HepG2 (cell line): Measurements from ENCODE around the gene MPLKIP. TPM values are rescaled to one million over a fixed set of nuclear protein-coding genes. Genes with fewer than 3 reads are reported as not detected.
"Not testable (repeated sequence)": the region's sequence is repeated elsewhere in the genome, so short reads cannot be mapped to it uniquely, and the experiment has no call there.

Experiments used
- ATAC-seq: fragments of 200-7000 bp; cut with Tn5 transposase; 3 replicates; pipeline ENCODE4 v1.9.1; 2020; ENCODE audit warnings: mild to moderate bottlenecking, moderate library complexity
- BruUV-seq: library from RNA; stranded (reverse); fragments of 400-500 nt; replicated peaks from 2 replicates; lab custom pipeline; 2021; lab: Mats Ljungman, UMichigan
- CTCF ChIA-PET: fragments of 300-600 bp; formaldehyde crosslinking; extraction: SDS; loops from one replicate; lab custom pipeline; 2021; ENCODE audit warnings: low total read pairs, inconsistent platforms, low intra/inter-chr PET ratio; lab: Yijun Ruan, JAX
- POLR2A ChIA-PET: fragments of 350-600 bp; sonication (Branson Sonifier 250); formaldehyde crosslinking; loops from one replicate; lab custom pipeline; 2020; ENCODE audit warnings: antibody characterized with exemption, inconsistent platforms; lab: Yijun Ruan, JAX
- DNase-seq: peaks from one replicate; pipeline ENCODE4 v3.0.0-alpha.2; 2015; ENCODE audit warnings: low spot score
- FAIRE-seq: peaks from 3 replicates; lab custom pipeline; 2011; peaks lifted over from hg19 to GRCh38; lab: Jason Lieb, UNC
- H2AFZ ChIP-seq: one replicate; pipeline ENCODE4 v1.6.1; 2011; ENCODE audit warnings: low read length, inconsistent platforms
- H3K27ac ChIP-seq: fragments of 300-600 bp; 3 replicates; pipeline ENCODE4 v1.8.0; 2011; ENCODE audit warnings: mixed run types, mild to moderate bottlenecking, mixed read lengths, low read length, inconsistent platforms; ENCODE audit not compliant: insufficient read depth; ENCODE audit errors: extremely low read length
- H3K27me3 ChIP-seq, 2 experiments: fragments of 200-600 bp in 1 of 2; 2 replicates in 1 of 2; 3 replicates in 1 of 2; pipeline versions ENCODE4 v1.6.0 to v1.8.0; 2011; ENCODE audit warnings: low read length in 2 of 2, mild to moderate bottlenecking in 2 of 2, moderate library complexity in 2 of 2, inconsistent platforms in 1 of 2; ENCODE audit not compliant: insufficient read depth in 2 of 2, control insufficient read depth in 1 of 2
- H3K36me3 ChIP-seq, 2 experiments: fragments of 200-600 bp in 1 of 2; replicated peaks in 1 of 2; 2 replicates in 1 of 2; 3 replicates in 1 of 2; pipeline versions ENCODE4 v1.5.1 to v1.8.0; 2011; ENCODE audit warnings: low read length in 2 of 2, inconsistent platforms in 1 of 2; ENCODE audit not compliant: insufficient read depth in 2 of 2, control insufficient read depth in 1 of 2
- H3K4me1 ChIP-seq: 2 replicates; pipeline ENCODE4 v1.5.1; 2012; ENCODE audit warnings: low read length, inconsistent platforms; ENCODE audit not compliant: insufficient read depth
- H3K4me2 ChIP-seq: 2 replicates; pipeline ENCODE4 v1.6.0; 2011; ENCODE audit warnings: low read depth, low read length, inconsistent platforms
- H3K4me3 ChIP-seq, 3 experiments: fragments of 200-600 bp in 1 of 3; sonication (generic), shearing (Covaris generic) in 1 of 3; replicated peaks in 1 of 3; 2 replicates each; pipeline ENCODE4 v1.5.1; 2011 to 2016; ENCODE audit warnings: low read length in 3 of 3, inconsistent platforms in 2 of 3, low read depth in 2 of 3, mild to moderate bottlenecking in 2 of 3, control low read depth in 1 of 3, mixed read lengths in 1 of 3; ENCODE audit not compliant: insufficient read depth in 1 of 3
- H3K79me2 ChIP-seq: one replicate; pipeline ENCODE4 v1.6.1; 2011; ENCODE audit warnings: low read length, inconsistent platforms; ENCODE audit not compliant: insufficient read depth
- H3K9ac ChIP-seq: 2 replicates; pipeline ENCODE4 v1.6.0; 2011; ENCODE audit warnings: mild to moderate bottlenecking, low read depth, low read length, inconsistent platforms; ENCODE audit not compliant: insufficient read depth
- H3K9me3 ChIP-seq: 2 replicates; pipeline ENCODE4 v1.5.1; 2012; ENCODE audit warnings: mild to moderate bottlenecking, low read length
- H4K20me1 ChIP-seq: 2 replicates; pipeline ENCODE4 v1.6.0; 2011; ENCODE audit warnings: inconsistent platforms, mild to moderate bottlenecking, low read length, moderate library complexity; ENCODE audit not compliant: insufficient read depth
- AGO1 ChIP-seq: fragments of 200-400 bp; formaldehyde crosslinking; IDR thresholded peaks from 2 replicates; pipeline ENCODE4 v1.6.1; 2017; ENCODE audit warnings: mild to moderate bottlenecking, low read depth, low read length, moderate library complexity; ENCODE audit not compliant: poor library complexity, severe bottlenecking
- ASH2L ChIP-seq: fragments of 300-600, 200-600 bp; sonication (generic); IDR thresholded peaks from 2 replicates; pipeline ENCODE4 v1.7.0; 2017; ENCODE audit warnings: low read depth, mild to moderate bottlenecking, moderate library complexity, mixed read lengths, low read length; ENCODE audit not compliant: insufficient read length
- ATF3 ChIP-seq: sonication (generic); formaldehyde crosslinking; IDR thresholded peaks from 2 replicates; pipeline ENCODE4 v1.4.0; 2020; ENCODE audit warnings: missing genetic modification reagents
- FOXP1 ChIP-seq, 2 experiments: fragments of 450-650 bp in 1 of 2; IDR thresholded peaks; 2 replicates each; pipeline ENCODE4 v1.6.1; 2017 to 2018; ENCODE audit warnings: antibody characterized with exemption in 1 of 2
- MXI1 ChIP-seq: IDR thresholded peaks from 3 replicates; pipeline ENCODE4 v1.6.1; 2012; ENCODE audit warnings: low read depth, low read length, inconsistent platforms, borderline replicate concordance
- NR0B2 ChIP-seq: sonication (generic); formaldehyde crosslinking; IDR thresholded peaks from 2 replicates; pipeline ENCODE4 v1.4.0; 2020; ENCODE audit warnings: mild to moderate bottlenecking, missing genetic modification reagents
- PAF1 ChIP-seq: IDR thresholded peaks from 2 replicates; pipeline ENCODE4 v1.6.1; 2016; ENCODE audit warnings: missing genetic modification reagents, missing compliant biosample characterization
- REPIN1 ChIP-seq: sonication (generic); formaldehyde crosslinking; IDR thresholded peaks from 2 replicates; pipeline ENCODE4 v1.8.0; 2022; ENCODE audit warnings: missing genetic modification reagents, low read depth, mild to moderate bottlenecking, borderline replicate concordance
- SIN3B ChIP-seq: fragments of 150-350 bp; IDR thresholded peaks from 2 replicates; pipeline ENCODE4 v1.6.1; 2014; ENCODE audit warnings: low read length
- ZBTB3 ChIP-seq: sonication (generic); formaldehyde crosslinking; IDR thresholded peaks from 2 replicates; pipeline ENCODE4 v1.4.0; 2020; ENCODE audit warnings: low read depth, mild to moderate bottlenecking, moderate library complexity, missing genetic modification reagents, borderline replicate concordance
- ZNF224 ChIP-seq: sonication (generic); formaldehyde crosslinking; IDR thresholded peaks from 2 replicates; pipeline ENCODE4 v1.5.0; 2020; ENCODE audit warnings: mild to moderate bottlenecking, missing genetic modification reagents
- ZNF660 ChIP-seq: sonication (generic); formaldehyde crosslinking; IDR thresholded peaks from 2 replicates; pipeline ENCODE4 v1.5.1; 2020; ENCODE audit warnings: mild to moderate bottlenecking, low read depth, missing genetic modification reagents, borderline replicate concordance
- ZSCAN9 ChIP-seq: IDR thresholded peaks from 2 replicates; pipeline ENCODE4 v1.6.1; 2016; ENCODE audit warnings: borderline replicate concordance
- WGBS: methylation state at CpG from one replicate; pipeline ENCODE4 v1.1.6; 2017; ENCODE audit warnings: low lambda C conversion rate; 5-methylcytosine and 5-hydroxymethylcytosine counted together
- in situ Hi-C: cut with HindIII; loops from 2 replicates; pipeline ENCODE4 v1.10.0; 2017; ENCODE audit warnings: low pct_unique_long_range_greater_than_20kb; ENCODE audit not compliant: extremely low pct_ligation_motif_present
- intact Hi-C: fragments of 100-400 bp; cut with micrococcal nuclease; formaldehyde crosslinking; loops from one replicate; pipeline ENCODE4 v1.10.0; 2022; ENCODE audit not compliant: unreplicated experiment
- polyA plus RNA-seq, 8 experiments: library from polyadenylated mRNA; depleted of rRNA in 3 of 8; stranded (reverse) in 7 of 8; unstranded in 1 of 8; fragments of >200 nt; fragmentation: Illumina TruSeq in 4 of 8; extraction: Trizol in 4 of 8; gene quantifications; 2 replicates each; pipeline versions ENCODE4 v1.2.1 to v1.2.3, GENCODE V29; 2011 to 2016; ENCODE audit warnings: low read depth in 4 of 8, missing spikeins in 1 of 8, mixed read lengths in 1 of 8; ENCODE audit not compliant: insufficient read depth in 1 of 8
- total RNA-seq, 5 experiments: library from RNA; depleted of rRNA; stranded (reverse); fragments of >200 nt; fragmentation: Illumina TruSeq; extraction: Trizol; gene quantifications; 2 replicates each; pipeline ENCODE4 v1.2.3, GENCODE V29; 2016; ENCODE audit warnings: low read depth in 1 of 5

The MPLKIP gene
- total and polyA plus RNA-seq, 2 of the 13 experiments (the other 11 are each of a cell fraction or from before 2014, with no cell fraction given) = 40.1 to 45.7 TPM

GRCh38 chr7:40175725-40176510 lies 41.5 kb upstream of the MPLKIP start:
- ATAC-seq (no peak), DNase-seq (no peak), FAIRE-seq (no peak)
- H3K36me3 ChIP-seq = no peaks in the 10 kb centered on the region
- no peak overlapping the region for H2AFZ ChIP-seq
- in situ Hi-C loops (no loop called here), intact Hi-C loops (no loop called here)
- H3K4me3 ChIP-seq = no peak overlapping the region
- 97% methylated on average over 9 of the region's 9 CpGs for WGBS
- H3K79me2 ChIP-seq = no peaks in the 10 kb centered on the region
- CTCF ChIA-PET = no interaction called here
- no peak overlapping the region for H3K9ac ChIP-seq
- no peaks in the 10 kb centered on the region for H3K4me1 ChIP-seq
- H3K9me3 ChIP-seq = no peaks in the 10 kb centered on the region
- no peaks in the 10 kb centered on the region for H3K27me3 ChIP-seq
- POLR2A ChIA-PET = no interaction called here
- H4K20me1 ChIP-seq = no peaks in the 10 kb centered on the region
- H3K27ac ChIP-seq = no peak overlapping the region
- TF ChIP-seq ZSCAN9 (CRISPR knock-in tag) (no peak), ZBTB3 (CRISPR knock-in tag) (no peak), ASH2L (no peak), MXI1 (no peak), PAF1 (no peak), ATF3 (CRISPR knock-in tag) (no peak), ZNF660 (no peak), FOXP1 (IDR thresholded peaks at IDR 0.05) (no peak), FOXP1 (CRISPR knock-in tag; IDR thresholded peaks at IDR 0.05) (no peak), REPIN1 (CRISPR knock-in tag) (no peak), SIN3B (no peak), ZNF224 (CRISPR knock-in tag) (no peak), AGO1 (no peak), NR0B2 (CRISPR knock-in tag) (no peak)
- TF ChIP-seq, all 625 proteins: peak for 0
- H3K4me2 ChIP-seq = no peak overlapping the region
- no TSS peak for BruUV-seq

DNA sequence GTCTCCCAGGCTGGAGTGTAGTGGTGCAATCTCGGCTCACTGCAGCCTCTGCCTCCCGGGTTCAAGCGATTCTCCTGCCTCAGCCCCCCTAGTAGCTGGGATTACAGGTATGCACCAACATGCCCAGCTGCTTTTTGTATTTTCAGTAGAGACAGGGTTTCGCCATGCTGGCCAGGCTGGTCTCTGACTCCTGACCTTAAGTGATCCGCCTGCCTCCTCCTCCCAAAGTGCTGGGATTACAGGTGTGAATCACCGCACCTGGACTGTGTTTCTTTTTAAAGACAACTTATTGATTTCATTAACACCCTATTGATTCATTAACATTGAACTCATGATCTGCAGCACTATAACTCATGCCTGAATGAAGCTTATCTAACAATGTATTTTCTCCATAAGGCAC lies 40.8 kb upstream of the MPLKIP start:
- in situ Hi-C loops, BruUV-seq, FAIRE-seq: not testable (repeated sequence)

More for the DNA sequence above, 40.8 kb upstream of the MPLKIP start:
- POLR2A ChIA-PET, H4K20me1 ChIP-seq, intact Hi-C loops, H3K9ac ChIP-seq, H2AFZ ChIP-seq, H3K79me2 ChIP-seq, H3K27ac ChIP-seq, ATAC-seq, H3K9me3 ChIP-seq, H3K4me3 ChIP-seq, H3K36me3 ChIP-seq, DNase-seq, CTCF ChIA-PET, H3K27me3 ChIP-seq, H3K4me1 ChIP-seq, H3K4me2 ChIP-seq: not testable (repeated sequence)
- WGBS = 97% methylated on average over 6 of the region's 6 CpGs
